SK-N-SH treated with all-trans-retinoic acid at 6 μM for 48 hours (cell line): Measurements from ENCODE around the gene EWSR1.

Experiments used
- ARNTL ChIP-seq: fragments of 450-650 bp; formaldehyde crosslinking; IDR thresholded peaks from 2 replicates; pipeline ENCODE4 v1.5.0; 2020; ENCODE audit warnings: low read depth, mild to moderate bottlenecking, moderate library complexity, borderline replicate concordance
- BACH2 ChIP-seq: fragments of 250-450 bp; sonication (Bioruptor Pico); IDR thresholded peaks from 2 replicates; pipeline ENCODE4 v1.9.0; 2021; ENCODE audit warnings: mild to moderate bottlenecking, borderline replicate concordance
- GLIS3 ChIP-seq: fragments of 250-450 bp; sonication (Bioruptor Pico); IDR thresholded peaks from 2 replicates; pipeline ENCODE4 v1.5.0; 2020; ENCODE audit warnings: mild to moderate bottlenecking, moderate library complexity
- TCF4 ChIP-seq: fragments of 250-450 bp; sonication (Bioruptor Pico); IDR thresholded peaks from 2 replicates; pipeline ENCODE4 v1.8.0; 2021; ENCODE audit warnings: mild to moderate bottlenecking, moderate library complexity, borderline replicate concordance
- TOX ChIP-seq: fragments of 250-450 bp; sonication (Bioruptor Pico); IDR thresholded peaks from 2 replicates; pipeline ENCODE4 v1.8.0; 2021; ENCODE audit warnings: mild to moderate bottlenecking, moderate library complexity, borderline replicate concordance
- ZNF8 ChIP-seq: fragments of 450-650 bp; formaldehyde crosslinking; IDR thresholded peaks from 2 replicates; pipeline ENCODE4 v1.5.0; 2020; ENCODE audit warnings: mild to moderate bottlenecking, moderate library complexity
- TF ChIP-seq, protein P1 (sequence below): fragments of 250-450 bp; sonication (Bioruptor Pico); IDR thresholded peaks from 2 replicates; pipeline ENCODE4 v1.8.0; 2021; ENCODE audit warnings: low read depth, mild to moderate bottlenecking, moderate library complexity, borderline replicate concordance
- TF ChIP-seq, protein P2 (sequence below): fragments of 250-450 bp; sonication (Bioruptor Pico); IDR thresholded peaks from 2 replicates; pipeline ENCODE4 v1.8.0; 2020; ENCODE audit warnings: mild to moderate bottlenecking, moderate library complexity, borderline replicate concordance

GRCh38 chr22:29292379-29292778 is 24.3 kb downstream of the EWSR1 start:
- TF ChIP-seq, protein P1, sequence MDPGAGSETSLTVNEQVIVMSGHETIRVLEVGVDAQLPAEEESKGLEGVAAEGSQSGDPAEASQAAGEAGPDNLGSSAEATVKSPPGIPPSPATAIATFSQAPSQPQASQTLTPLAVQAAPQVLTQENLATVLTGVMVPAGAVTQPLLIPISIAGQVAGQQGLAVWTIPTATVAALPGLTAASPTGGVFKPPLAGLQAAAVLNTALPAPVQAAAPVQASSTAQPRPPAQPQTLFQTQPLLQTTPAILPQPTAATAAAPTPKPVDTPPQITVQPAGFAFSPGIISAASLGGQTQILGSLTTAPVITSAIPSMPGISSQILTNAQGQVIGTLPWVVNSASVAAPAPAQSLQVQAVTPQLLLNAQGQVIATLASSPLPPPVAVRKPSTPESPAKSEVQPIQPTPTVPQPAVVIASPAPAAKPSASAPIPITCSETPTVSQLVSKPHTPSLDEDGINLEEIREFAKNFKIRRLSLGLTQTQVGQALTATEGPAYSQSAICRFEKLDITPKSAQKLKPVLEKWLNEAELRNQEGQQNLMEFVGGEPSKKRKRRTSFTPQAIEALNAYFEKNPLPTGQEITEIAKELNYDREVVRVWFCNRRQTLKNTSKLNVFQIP (CRISPR knock-in tag): no peak
- no peak for TF ChIP-seq ARNTL
- no peak for TF ChIP-seq TOX (CRISPR knock-in tag)
- TF ChIP-seq, protein P2, sequence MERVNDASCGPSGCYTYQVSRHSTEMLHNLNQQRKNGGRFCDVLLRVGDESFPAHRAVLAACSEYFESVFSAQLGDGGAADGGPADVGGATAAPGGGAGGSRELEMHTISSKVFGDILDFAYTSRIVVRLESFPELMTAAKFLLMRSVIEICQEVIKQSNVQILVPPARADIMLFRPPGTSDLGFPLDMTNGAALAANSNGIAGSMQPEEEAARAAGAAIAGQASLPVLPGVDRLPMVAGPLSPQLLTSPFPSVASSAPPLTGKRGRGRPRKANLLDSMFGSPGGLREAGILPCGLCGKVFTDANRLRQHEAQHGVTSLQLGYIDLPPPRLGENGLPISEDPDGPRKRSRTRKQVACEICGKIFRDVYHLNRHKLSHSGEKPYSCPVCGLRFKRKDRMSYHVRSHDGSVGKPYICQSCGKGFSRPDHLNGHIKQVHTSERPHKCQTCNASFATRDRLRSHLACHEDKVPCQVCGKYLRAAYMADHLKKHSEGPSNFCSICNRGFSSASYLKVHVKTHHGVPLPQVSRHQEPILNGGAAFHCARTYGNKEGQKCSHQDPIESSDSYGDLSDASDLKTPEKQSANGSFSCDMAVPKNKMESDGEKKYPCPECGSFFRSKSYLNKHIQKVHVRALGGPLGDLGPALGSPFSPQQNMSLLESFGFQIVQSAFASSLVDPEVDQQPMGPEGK (CRISPR knock-in tag): no peak
- TF ChIP-seq BACH2: no peak
- no peak for TF ChIP-seq ZNF8 (CRISPR knock-in tag)
- no peak for TF ChIP-seq TCF4
- no peak for TF ChIP-seq GLIS3 (CRISPR knock-in tag)
